Measurements from ENCODE around the gene TEAD2.

Gene TEAD2

DNA sequence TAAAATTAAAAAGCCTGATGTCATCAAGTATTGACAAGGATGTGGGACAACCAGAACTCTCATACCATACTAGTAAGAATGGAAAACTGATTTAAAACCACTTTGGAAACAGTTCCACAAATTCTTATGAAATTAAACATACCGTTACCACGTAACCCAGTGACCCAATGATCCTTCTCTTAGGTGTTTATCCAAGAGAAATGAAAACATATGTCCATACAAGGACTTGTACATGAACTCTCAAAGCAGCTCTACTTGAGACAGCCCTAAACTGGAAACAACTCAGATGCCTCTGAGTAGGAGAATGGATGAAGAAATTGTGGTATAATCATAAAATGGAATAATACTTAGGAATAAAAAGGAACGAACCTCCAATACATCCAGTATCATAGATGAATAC lies 64.8 kb downstream of the TEAD2 start:
- no peak for TF ChIP-seq MYC (IDR thresholded peaks at IDR 0.05; ENCODE audit: low read depth, low read length)
- TF ChIP-seq, protein P1, sequence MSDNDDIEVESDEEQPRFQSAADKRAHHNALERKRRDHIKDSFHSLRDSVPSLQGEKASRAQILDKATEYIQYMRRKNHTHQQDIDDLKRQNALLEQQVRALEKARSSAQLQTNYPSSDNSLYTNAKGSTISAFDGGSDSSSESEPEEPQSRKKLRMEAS (IDR thresholded peaks at IDR 0.05; ENCODE audit: low read depth, low read length) = no peak
- TF ChIP-seq, protein P2, sequence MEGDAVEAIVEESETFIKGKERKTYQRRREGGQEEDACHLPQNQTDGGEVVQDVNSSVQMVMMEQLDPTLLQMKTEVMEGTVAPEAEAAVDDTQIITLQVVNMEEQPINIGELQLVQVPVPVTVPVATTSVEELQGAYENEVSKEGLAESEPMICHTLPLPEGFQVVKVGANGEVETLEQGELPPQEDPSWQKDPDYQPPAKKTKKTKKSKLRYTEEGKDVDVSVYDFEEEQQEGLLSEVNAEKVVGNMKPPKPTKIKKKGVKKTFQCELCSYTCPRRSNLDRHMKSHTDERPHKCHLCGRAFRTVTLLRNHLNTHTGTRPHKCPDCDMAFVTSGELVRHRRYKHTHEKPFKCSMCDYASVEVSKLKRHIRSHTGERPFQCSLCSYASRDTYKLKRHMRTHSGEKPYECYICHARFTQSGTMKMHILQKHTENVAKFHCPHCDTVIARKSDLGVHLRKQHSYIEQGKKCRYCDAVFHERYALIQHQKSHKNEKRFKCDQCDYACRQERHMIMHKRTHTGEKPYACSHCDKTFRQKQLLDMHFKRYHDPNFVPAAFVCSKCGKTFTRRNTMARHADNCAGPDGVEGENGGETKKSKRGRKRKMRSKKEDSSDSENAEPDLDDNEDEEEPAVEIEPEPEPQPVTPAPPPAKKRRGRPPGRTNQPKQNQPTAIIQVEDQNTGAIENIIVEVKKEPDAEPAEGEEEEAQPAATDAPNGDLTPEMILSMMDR (IDR thresholded peaks at IDR 0.05; ENCODE audit: low read depth, low read length) = no peak
- TF ChIP-seq POLR2A (IDR thresholded peaks at IDR 0.05; ENCODE audit: extremely low read depth, insufficient read length) = no peak
- no peak for DNase-seq (ENCODE audit: low read depth)
- no peak overlapping the region for H3K4me3 ChIP-seq (ENCODE audit: low read depth, low read length)

DNA sequence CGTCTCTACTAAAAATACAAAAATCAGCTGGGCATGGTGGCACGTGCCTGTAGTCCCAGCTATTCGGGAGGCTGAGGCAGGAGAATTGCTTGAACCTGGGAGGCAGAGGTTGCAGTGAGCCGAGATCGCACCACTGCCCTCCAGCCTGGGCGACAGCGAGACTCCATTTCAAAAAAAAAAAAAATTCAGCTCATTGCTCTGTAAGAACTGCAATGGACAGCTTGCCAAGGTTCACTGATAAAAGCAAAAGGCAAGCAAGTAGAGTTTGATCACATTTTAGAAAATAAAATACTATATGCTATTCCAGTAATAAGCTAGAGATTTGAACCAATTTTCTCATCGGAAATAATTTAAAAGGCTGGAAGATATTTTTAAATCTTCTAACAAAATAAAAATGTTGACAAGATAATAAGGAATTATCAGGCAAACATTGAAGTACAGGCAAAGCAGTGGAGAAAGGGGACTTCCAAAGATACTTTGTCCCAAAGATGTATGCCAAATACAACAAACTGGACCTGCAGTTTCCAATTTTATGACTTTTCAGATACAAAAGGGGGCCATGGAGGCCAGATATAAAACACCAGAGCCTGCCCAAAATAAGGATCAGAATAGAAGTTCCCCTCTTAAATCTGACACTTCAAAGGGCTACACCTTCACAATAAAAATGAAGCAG lies 66.9 kb downstream of the TEAD2 start:
- H3K4me3 ChIP-seq (ENCODE audit: low read depth, low read length) = no peak overlapping the region
- TF ChIP-seq MYC (IDR thresholded peaks at IDR 0.05; ENCODE audit: low read depth, low read length) (no peak), POLR2A (IDR thresholded peaks at IDR 0.05; ENCODE audit: extremely low read depth, insufficient read length) (no peak)
- TF ChIP-seq, protein P1 (IDR thresholded peaks at IDR 0.05; ENCODE audit: low read depth, low read length) = no peak
- TF ChIP-seq, protein P2 (IDR thresholded peaks at IDR 0.05; ENCODE audit: low read depth, low read length) = no peak
- no peak for DNase-seq (ENCODE audit: low read depth)

DNA sequence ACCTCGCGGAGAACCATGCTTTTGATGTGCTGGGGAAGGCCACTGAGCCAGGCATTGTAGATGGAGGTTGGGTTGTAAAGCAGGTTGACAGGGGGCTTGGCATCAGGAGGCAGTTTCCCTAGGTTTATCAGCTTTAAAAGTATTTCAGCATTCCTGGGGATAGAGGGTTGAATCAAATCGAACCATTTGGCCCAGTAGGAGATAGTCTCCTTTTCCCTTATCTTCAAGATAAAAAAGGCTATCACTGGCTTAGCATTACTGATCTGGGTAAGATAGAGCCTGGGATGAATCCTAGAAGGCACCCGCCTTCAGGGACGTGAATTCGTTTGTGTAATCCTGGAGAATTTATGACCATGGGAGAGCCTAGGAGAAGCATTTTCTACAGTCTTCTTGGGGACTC lies 67.8 kb downstream of the TEAD2 start:
- TF ChIP-seq, protein P2 (IDR thresholded peaks at IDR 0.05; ENCODE audit: low read depth, low read length) = no peak
- TF ChIP-seq, protein P1 (IDR thresholded peaks at IDR 0.05; ENCODE audit: low read depth, low read length) = no peak
- TF ChIP-seq POLR2A (IDR thresholded peaks at IDR 0.05; ENCODE audit: extremely low read depth, insufficient read length) = no peak
- no peak for TF ChIP-seq MYC (IDR thresholded peaks at IDR 0.05; ENCODE audit: low read depth, low read length)
- DNase-seq (ENCODE audit: low read depth) = no peak
- no peak overlapping the region for H3K4me3 ChIP-seq (ENCODE audit: low read depth, low read length)
